Subcutaneous adipose tissue (tissue), 4 donors: ENCODE measurements around the gene GIGYF1. TPM values are rescaled to one million over a fixed set of nuclear protein-coding genes. Genes with fewer than 3 reads are reported as not detected.

Source experiments
- CTCF ChIP-seq: fragments of 450-650 bp; IDR thresholded peaks from one replicate; pipeline ENCODE4 v1.5.1; 2016; ENCODE audit warnings: low read depth, mild to moderate bottlenecking, control low read depth, antibody characterized with exemption, moderate library complexity
- total RNA-seq, 4 donors: library from RNA; depleted of rRNA; stranded (reverse); fragments of >200 nt; gene quantifications; one replicate each; pipeline ENCODE4 v1.1.0, GENCODE V29; 2016

GIGYF1 gene
- total RNA-seq, 4 donors from 2014 or later, result 9.0 to 44.3 (median 20.0) TPM

GRCh38 chr7:100655908-100656674 lies 38.0 kb downstream of the GIGYF1 start, which contains the start of gene ACTL6B:
ACTL6B (minus strand) TSS chr7:100656448; CDS start chr7:100656354, 94 bp downstream.
- no peak for TF ChIP-seq CTCF

GRCh38 chr7:100654908-100655831 lies 38.9 kb downstream of the GIGYF1 start:
- no peak for TF ChIP-seq CTCF

GRCh38 chr7:100649826-100650565 lies 44.1 kb downstream of the GIGYF1 start:
- TF ChIP-seq CTCF, result no peak

GRCh38 chr7:100642534-100642907 lies 51.5 kb downstream of the GIGYF1 start:
- no peak for TF ChIP-seq CTCF

- no peak for TF ChIP-seq CTCF
Observed at GRCh38 chr7:100641860-100642533, 52.1 kb downstream of the GIGYF1 start.

- TF ChIP-seq CTCF, result no peak
Observed at GRCh38 chr7:100641463-100641859, 52.6 kb downstream of the GIGYF1 start, which contains the start of gene TFR2. TFR2 (minus strand) TSS chr7:100641552; CDS start chr7:100641509, 43 bp downstream.
